GM19043 (cell line): ENCODE results near the gene ETV6.
A peak's percentile ranks its signal among the peaks of the same experiment; 100 is the strongest.

Source experiments
- ATAC-seq: cut with Tn5 transposase; IDR thresholded peaks from one replicate; pipeline ENCODE4 v1.9.1; 2021; ENCODE audit warnings: low read depth; ENCODE audit not compliant: unreplicated experiment

The ETV6 gene

GRCh38 chr12:11820476-11820875 lies 171.0 kb downstream of the ETV6 start:
- no peak for ATAC-seq

GRCh38 chr12:11821386-11822080 lies 172.1 kb downstream of the ETV6 start:
- no peak for ATAC-seq

- no peak for ATAC-seq
These were observed 172.8 kb downstream of the ETV6 start for GRCh38 chr12:11822081-11822834.

GRCh38 chr12:11823043-11823442 lies 173.6 kb downstream of the ETV6 start:
- ATAC-seq, result no peak

- ATAC-seq, result no peak
These were observed 174.1 kb downstream of the ETV6 start for GRCh38 chr12:11823593-11823992.

- no peak for ATAC-seq
These were observed 174.6 kb downstream of the ETV6 start for GRCh38 chr12:11824069-11824468.

GRCh38 chr12:11824736-11825135 lies 175.3 kb downstream of the ETV6 start:
- no peak for ATAC-seq

- ATAC-seq, result no peak
These were observed 175.8 kb downstream of the ETV6 start for GRCh38 chr12:11825278-11825677.

- no peak for ATAC-seq
These were observed 177.1 kb downstream of the ETV6 start for GRCh38 chr12:11826574-11826973.

- ATAC-seq, result no peak
These were observed 177.9 kb downstream of the ETV6 start for GRCh38 chr12:11827091-11828061.

- no peak for ATAC-seq
These were observed 180.3 kb downstream of the ETV6 start for GRCh38 chr12:11829764-11830194.

- no peak for ATAC-seq
These were observed 180.9 kb downstream of the ETV6 start for GRCh38 chr12:11830307-11830801.

GRCh38 chr12:11832093-11832492 lies 182.6 kb downstream of the ETV6 start:
- no peak for ATAC-seq

GRCh38 chr12:11833174-11833895 lies 183.9 kb downstream of the ETV6 start:
- ATAC-seq, result no peak

- no peak for ATAC-seq
These were observed 184.8 kb downstream of the ETV6 start for GRCh38 chr12:11834104-11834812.

GRCh38 chr12:11834931-11835330 lies 185.5 kb downstream of the ETV6 start:
- no peak for ATAC-seq

GRCh38 chr12:11836282-11837151 lies 187.0 kb downstream of the ETV6 start:
- ATAC-seq, result peak; percentile 94

- no peak for ATAC-seq
These were observed 187.9 kb downstream of the ETV6 start for GRCh38 chr12:11837216-11837934.
